Activated naive CD4-positive, alpha-beta T cell treated with anti-CD3 and anti-CD28 coated beads for 36 hours (primary cell): ENCODE data around the gene TAPT1. TPM values are rescaled to one million over a fixed set of nuclear protein-coding genes. Genes with fewer than 3 reads are reported as not detected.
A peak's percentile ranks its signal among the peaks of the same experiment; 100 is the strongest.

ENCODE experiments used
- CTCF ChIA-PET: fragments of 350-600 bp; sonication (Branson Sonifier 250); formaldehyde crosslinking; loops from one replicate; lab custom pipeline; 2021; ENCODE audit warnings: antibody characterized with exemption; lab: Charles Lee
- DNase-seq: peaks from one replicate; pipeline ENCODE4 v3.0.0-alpha.2; 2020
- H3K27ac Mint-ChIP-seq: one replicate; pipeline ENCODE4 v1.8.0; 2021; ENCODE audit warnings: mild to moderate bottlenecking, mixed read lengths
- H3K27me3 Mint-ChIP-seq: one replicate; pipeline ENCODE4 v1.8.0; 2021; ENCODE audit warnings: low read depth, mixed read lengths
- H3K36me3 Mint-ChIP-seq: one replicate; pipeline ENCODE4 v1.8.0; 2021; ENCODE audit warnings: low read depth, mixed read lengths
- H3K4me1 Mint-ChIP-seq: one replicate; pipeline ENCODE4 v1.8.0; 2021; ENCODE audit warnings: low read depth, mixed read lengths
- H3K4me3 Mint-ChIP-seq: one replicate; pipeline ENCODE4 v1.8.0; 2021; ENCODE audit warnings: mild to moderate bottlenecking, moderate library complexity, mixed read lengths
- H3K9me3 Mint-ChIP-seq: one replicate; pipeline ENCODE4 v1.8.0; 2021; ENCODE audit warnings: mixed read lengths
- intact Hi-C: fragments of 100-400 bp; cut with micrococcal nuclease; formaldehyde crosslinking; loops from one replicate; pipeline ENCODE4 v1.15.1; 2023
- total RNA-seq, 2 experiments: library from RNA; stranded (reverse); gene quantifications; one replicate each; pipeline ENCODE4 v1.2.3, GENCODE V29; 2021

TAPT1 gene
- total RNA-seq, 2 experiments from 2014 or later: 48.6 to 48.9 TPM

- Mint-ChIP-seq H3K27me3 (no peaks in the 10 kb centered on the region), H3K4me3 (peak overlapping the region; percentile 91), H3K4me1 (peaks cover 60% of the 10 kb centered on the region), H3K36me3 (peaks cover 2% of the 10 kb centered on the region), H3K27ac (peak overlapping the region; percentile 98), H3K9me3 (no peaks in the 10 kb centered on the region)
- peak; percentile 32 for DNase-seq
- intact Hi-C loops: loop anchor here (1.0 to 10.0 kb wide), 12 partner anchors 30 to 1795 kb away; partner anchors contain the start of genes CPEB2, DCAF16, LAP3 and LCORL
- CTCF ChIA-PET: interaction anchor here (1.2 to 1.8 kb wide), 2 partner anchors 12 to 37 kb away, joined by 5 to 12 read pairs; no protein-coding TSS in a partner anchor
Measured at GRCh38 chr4:16226816-16227461, 668 bp upstream of the TAPT1 start.

GRCh38 chr4:16225167-16225862 lies 956 bp downstream of the TAPT1 start:
- Mint-ChIP-seq H3K27ac (peak overlapping the region; percentile 92), H3K9me3 (no peaks in the 10 kb centered on the region), H3K36me3 (peaks cover 2% of the 10 kb centered on the region), H3K27me3 (no peaks in the 10 kb centered on the region), H3K4me1 (peaks cover 49% of the 10 kb centered on the region), H3K4me3 (peak overlapping the region; percentile 83)
- intact Hi-C loops: loop anchor here (1.0 to 10.0 kb wide), 8 partner anchors 8 to 1797 kb away; partner anchors contain the start of genes CPEB2, DCAF16, LCORL and MED28
- DNase-seq: no peak
- CTCF ChIA-PET: interaction anchor here (1.0 to 1.6 kb wide), 2 partner anchors 17 to 20 kb away, joined by 3 to 7 read pairs; no protein-coding TSS in a partner anchor

GRCh38 chr4:16224264-16225166 lies 1.8 kb downstream of the TAPT1 start:
- DNase-seq: no peak

GRCh38 chr4:16222957-16223527 lies 3.2 kb downstream of the TAPT1 start:
- CTCF ChIA-PET: interaction anchor here (1.8 kb wide), 1 partner anchor 17 kb away, joined by 12 read pairs; no protein-coding TSS in a partner anchor
- Mint-ChIP-seq H3K36me3 (peaks cover 4% of the 10 kb centered on the region), H3K27ac (no peak overlapping the region), H3K27me3 (no peaks in the 10 kb centered on the region), H3K4me3 (peak overlapping the region; percentile 8), H3K4me1 (peaks cover 54% of the 10 kb centered on the region), H3K9me3 (no peaks in the 10 kb centered on the region)
- DNase-seq: no peak
- intact Hi-C loops: loop anchor here (2.0 to 10.0 kb wide), 3 partner anchors 540 to 1592 kb away; partner anchors contain the start of genes DCAF16, MED28 and NCAPG

More at GRCh38 chr4:16224264-16225166, 1.8 kb downstream of the TAPT1 start:
- Mint-ChIP-seq H3K9me3 (no peaks in the 10 kb centered on the region), H3K4me3 (peak overlapping the region; percentile 83), H3K4me1 (peaks cover 51% of the 10 kb centered on the region), H3K36me3 (peaks cover 4% of the 10 kb centered on the region), H3K27me3 (no peaks in the 10 kb centered on the region), H3K27ac (peak overlapping the region; percentile 92)
- CTCF ChIA-PET: interaction anchor here (1.0 to 1.8 kb wide), 4 partner anchors 16 to 26 kb away, joined by 3 to 12 read pairs (median 6); no protein-coding TSS in a partner anchor
- intact Hi-C loops: loop anchor here (1.0 to 10.0 kb wide), 8 partner anchors 7 to 1798 kb away; partner anchors contain the start of genes CPEB2, DCAF16, LCORL and MED28

GRCh38 chr4:16218950-16219349 lies 7.3 kb downstream of the TAPT1 start:
- H3K27me3 Mint-ChIP-seq: no peaks in the 10 kb centered on the region
- no peaks in the 10 kb centered on the region for H3K9me3 Mint-ChIP-seq
- no peak for DNase-seq
- peaks cover 9% of the 10 kb centered on the region for H3K36me3 Mint-ChIP-seq
- peaks cover 75% of the 10 kb centered on the region for H3K4me1 Mint-ChIP-seq
- intact Hi-C loops: loop anchor here (5.0 kb wide), 2 partner anchors 442 to 562 kb away; partner anchors contain the start of genes CD38 and FBXL5
- CTCF ChIA-PET: interaction anchor here (0.6 to 4.3 kb wide), 2 partner anchors 11 to 214 kb away, joined by 3 to 34 read pairs; no protein-coding TSS in a partner anchor
- H3K4me3 Mint-ChIP-seq: no peak overlapping the region
- no peak overlapping the region for H3K27ac Mint-ChIP-seq

GRCh38 chr4:16217300-16218051 lies 8.8 kb downstream of the TAPT1 start:
- Mint-ChIP-seq H3K36me3 (peaks cover 18% of the 10 kb centered on the region), H3K9me3 (no peaks in the 10 kb centered on the region), H3K27me3 (no peaks in the 10 kb centered on the region), H3K27ac (peak overlapping the region; percentile 74), H3K4me3 (peak overlapping the region; percentile 13), H3K4me1 (peaks cover 75% of the 10 kb centered on the region)
- DNase-seq: peak; percentile 10
- intact Hi-C loops: loop anchor here (1.0 to 5.0 kb wide), 4 partner anchors 8 to 560 kb away; partner anchors contain the start of genes CD38 and FBXL5
- CTCF ChIA-PET: interaction anchor here (0.9 to 4.3 kb wide), 2 partner anchors 10 to 17 kb away, joined by 3 to 34 read pairs; no protein-coding TSS in a partner anchor

- H3K9me3 Mint-ChIP-seq: no peaks in the 10 kb centered on the region
- H3K27me3 Mint-ChIP-seq: no peaks in the 10 kb centered on the region
- DNase-seq: no peak
- CTCF ChIA-PET: interaction anchor here (1.1 to 1.7 kb wide), 2 partner anchors 8 to 9 kb away, joined by 3 to 13 read pairs; no protein-coding TSS in a partner anchor
- no peak overlapping the region for H3K27ac Mint-ChIP-seq
- peaks cover 61% of the 10 kb centered on the region for H3K4me1 Mint-ChIP-seq
- H3K36me3 Mint-ChIP-seq: peaks cover 27% of the 10 kb centered on the region
- intact Hi-C loops: no loop called here
- H3K4me3 Mint-ChIP-seq: no peak overlapping the region
Measured at GRCh38 chr4:16213121-16213520, 13.2 kb downstream of the TAPT1 start.

GRCh38 chr4:16212138-16212782 lies 14.0 kb downstream of the TAPT1 start:
- no peak for DNase-seq
- CTCF ChIA-PET: interaction anchor here (0.9 to 1.2 kb wide), 2 partner anchors 9 to 52 kb away, joined by 3 read pairs; no protein-coding TSS in a partner anchor
- no peak overlapping the region for H3K4me3 Mint-ChIP-seq
- H3K9me3 Mint-ChIP-seq: no peaks in the 10 kb centered on the region
- H3K27ac Mint-ChIP-seq: no peak overlapping the region
- intact Hi-C loops: no loop called here
- H3K36me3 Mint-ChIP-seq: peaks cover 26% of the 10 kb centered on the region
- no peaks in the 10 kb centered on the region for H3K27me3 Mint-ChIP-seq
- peaks cover 59% of the 10 kb centered on the region for H3K4me1 Mint-ChIP-seq

GRCh38 chr4:16207409-16207808 lies 18.9 kb downstream of the TAPT1 start:
- CTCF ChIA-PET: interaction anchor here (0.6 to 5.0 kb wide), 6 partner anchors 8 to 874 kb away, joined by 3 to 34 read pairs (median 3); no protein-coding TSS in a partner anchor
- H3K4me1 Mint-ChIP-seq: peaks cover 44% of the 10 kb centered on the region
- H3K27ac Mint-ChIP-seq: no peak overlapping the region
- no peaks in the 10 kb centered on the region for H3K9me3 Mint-ChIP-seq
- intact Hi-C loops: no loop called here
- peaks cover 12% of the 10 kb centered on the region for H3K36me3 Mint-ChIP-seq
- no peak for DNase-seq
- H3K27me3 Mint-ChIP-seq: no peaks in the 10 kb centered on the region
- H3K4me3 Mint-ChIP-seq: no peak overlapping the region

GRCh38 chr4:16206848-16207247 lies 19.4 kb downstream of the TAPT1 start:
- H3K27me3 Mint-ChIP-seq: no peaks in the 10 kb centered on the region
- CTCF ChIA-PET: interaction anchor here (1.1 to 5.0 kb wide), 5 partner anchors 8 to 17 kb away, joined by 3 to 34 read pairs (median 12); no protein-coding TSS in a partner anchor
- peaks cover 39% of the 10 kb centered on the region for H3K4me1 Mint-ChIP-seq
- no peaks in the 10 kb centered on the region for H3K9me3 Mint-ChIP-seq
- H3K36me3 Mint-ChIP-seq: peaks cover 10% of the 10 kb centered on the region
- H3K27ac Mint-ChIP-seq: no peak overlapping the region
- DNase-seq: no peak
- H3K4me3 Mint-ChIP-seq: no peak overlapping the region
- intact Hi-C loops: no loop called here
